Testis (tissue), 2 donors: ENCODE measurements around the gene RPL35A.
A peak's percentile ranks its signal among the peaks of the same experiment; 100 is the strongest.

ENCODE experiments used
- CTCF ChIP-seq, 3 experiments: fragments of 450-650 bp in 2 of 3; fragments of 200-600 bp in 1 of 3; sonication (generic) in 1 of 3; IDR thresholded peaks; one replicate each; pipeline ENCODE4 v1.5.1; 2016 to 2019; ENCODE audit warnings: antibody characterized with exemption in 3 of 3, mild to moderate bottlenecking in 2 of 3, moderate library complexity in 1 of 3
- POLR2A ChIP-seq: fragments of 450-650 bp; IDR thresholded peaks from one replicate; pipeline ENCODE4 v1.6.1; 2017; ENCODE audit warnings: antibody characterized with exemption, mild to moderate bottlenecking, moderate library complexity

DNA sequence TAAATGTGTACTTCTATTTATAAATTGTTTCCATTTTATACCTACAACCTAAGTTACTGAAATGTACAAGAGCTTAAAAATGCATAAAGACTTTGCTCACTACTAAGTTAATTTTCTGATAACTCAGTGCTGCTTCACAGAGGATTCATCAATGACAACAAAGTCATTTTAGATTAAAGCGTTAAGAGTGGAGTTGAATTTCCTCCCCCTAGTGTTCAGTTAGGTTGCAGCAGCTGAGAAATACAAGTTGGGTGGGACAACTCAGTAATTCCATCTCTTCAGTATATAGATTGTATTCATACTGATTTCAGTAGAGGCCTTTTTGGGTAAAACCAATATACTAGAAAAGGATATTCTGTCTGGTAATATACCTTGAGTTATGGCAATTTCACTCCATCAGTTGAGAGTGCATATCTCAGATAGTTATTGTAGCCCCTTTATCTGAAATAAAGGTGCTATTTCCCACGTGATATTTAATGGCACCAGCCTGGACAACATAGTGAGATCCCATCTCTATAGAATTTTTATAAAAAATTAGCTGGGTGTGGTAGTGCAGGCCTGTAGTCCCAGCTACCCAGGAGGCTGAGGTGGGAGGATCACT, 6.9 kb upstream of the RPL35A start:
- TF ChIP-seq CTCF (IDR thresholded peaks at IDR 0.05) (peak; percentile 34 to 73 (median 55)), POLR2A (no peak)
